M059J (cell line): ENCODE measurements around the gene JMJD6. TPM values are rescaled to one million over a fixed set of nuclear protein-coding genes. Genes with fewer than 3 reads are reported as not detected.
A peak's percentile ranks its signal among the peaks of the same experiment; 100 is the strongest.

Experiments used
- DNase-seq: peaks from one replicate; pipeline ENCODE4 v3.0.0-alpha.2; 2012; ENCODE audit warnings: low read depth
- total RNA-seq: library from RNA; depleted of rRNA; stranded (reverse); fragments of >200 nt; shearing (Covaris generic); gene quantifications from 2 replicates; pipeline ENCODE4 v1.2.3, GENCODE V29; 2014; rRNA removed

Gene JMJD6
- total RNA-seq, 1 experiment from 2014 or later, result 40.5 TPM

- no peak for DNase-seq
Observed at GRCh38 chr17:76679239-76679638, 47.2 kb downstream of the JMJD6 start.

GRCh38 chr17:76678330-76678729, 48.1 kb downstream of the JMJD6 start:
- DNase-seq, result no peak

- DNase-seq, result no peak
Observed at GRCh38 chr17:76677406-76677805, 49.0 kb downstream of the JMJD6 start.

GRCh38 chr17:76676629-76677028, 49.8 kb downstream of the JMJD6 start:
- DNase-seq, result no peak

- no peak for DNase-seq
Observed at GRCh38 chr17:76675648-76676047, 50.8 kb downstream of the JMJD6 start.

- no peak for DNase-seq
Observed at GRCh38 chr17:76674600-76674999, 51.8 kb downstream of the JMJD6 start.

- peak; percentile 65 for DNase-seq
Observed at GRCh38 chr17:76673729-76674128, 52.7 kb downstream of the JMJD6 start.

- no peak for DNase-seq
Observed at GRCh38 chr17:76672892-76673291, 53.5 kb downstream of the JMJD6 start.

- no peak for DNase-seq
Observed at GRCh38 chr17:76672270-76672851, 54.0 kb downstream of the JMJD6 start.

- DNase-seq, result no peak
Observed at GRCh38 chr17:76671912-76672262, 54.5 kb downstream of the JMJD6 start.

GRCh38 chr17:76671123-76671911, 55.1 kb downstream of the JMJD6 start:
- DNase-seq, result peak; percentile 99

- DNase-seq, result no peak
Observed at GRCh38 chr17:76670718-76671122, 55.7 kb downstream of the JMJD6 start.

GRCh38 chr17:76670020-76670717, 56.2 kb downstream of the JMJD6 start:
- peak; percentile 48 for DNase-seq

Other genes starting within 250 kb of the JMJD6 start
- gene RHBDF2, start 225.2 kb downstream of the JMJD6 start, total RNA-seq, result 18.1 and 23.2 TPM in 2 replicates
- 0.62 TPM in 1 of 2 replicates, not detected in the other for gene CYGB, start 188.9 kb downstream of the JMJD6 start, total RNA-seq
- gene PRCD, start 186.6 kb downstream of the JMJD6 start, total RNA-seq, result 0.02 and 1.4 TPM in 2 replicates
- 2.1 and 5.9 TPM in 2 replicates for gene ST6GALNAC2, start 140.7 kb downstream of the JMJD6 start, total RNA-seq
- gene ST6GALNAC1, start 82.8 kb downstream of the JMJD6 start, total RNA-seq, result not detected in 2 replicates
- gene MXRA7, start 15.6 kb downstream of the JMJD6 start, total RNA-seq, result 125 and 142 TPM in 2 replicates
- gene METTL23, start 233 bp upstream of the JMJD6 start, total RNA-seq, result 41.0 and 60.8 TPM in 2 replicates
- 225 and 289 TPM in 2 replicates for gene SRSF2, start 10.7 kb upstream of the JMJD6 start, total RNA-seq
- gene MFSD11, start 11.5 kb upstream of the JMJD6 start, total RNA-seq, result 15.8 and 16.4 TPM in 2 replicates
- 6.5 and 11.8 TPM in 2 replicates for gene MGAT5B, start 141.8 kb upstream of the JMJD6 start, total RNA-seq